Endothelial cell of umbilical vein (primary cell): ENCODE measurements around the gene RPGRIP1L. TPM values are rescaled to one million over a fixed set of nuclear protein-coding genes. Genes with fewer than 3 reads are reported as not detected.

Experiments
- BruUV-seq: library from RNA; stranded (reverse); fragments of 400-500 nt; replicated peaks from 2 replicates; lab custom pipeline; 2021; lab: Mats Ljungman, UMichigan
- CTCF ChIA-PET: fragments of 300-600, 350-600 bp; sonication (Branson Sonifier 250); formaldehyde crosslinking; loops from one replicate; lab custom pipeline; 2021; ENCODE audit warnings: antibody characterized with exemption, inconsistent platforms; lab: Charles Lee
- POLR2A ChIA-PET: fragments of 300-600, 350-600 bp; sonication (Branson Sonifier 250); formaldehyde crosslinking; loops from one replicate; lab custom pipeline; 2021; ENCODE audit warnings: antibody characterized with exemption, inconsistent platforms; lab: Charles Lee
- DNase-seq: peaks from one replicate; pipeline ENCODE4 v3.0.0-alpha.2; 2011; ENCODE audit warnings: low read depth, low spot score
- FAIRE-seq: peaks from 2 replicates; lab custom pipeline; 2011; peaks lifted over from hg19 to GRCh38; lab: Jason Lieb, UNC
- H2AFZ ChIP-seq: 2 replicates; pipeline ENCODE4 v1.6.0; 2012; ENCODE audit warnings: low read depth, low read length, control low read depth, inconsistent platforms
- H3K27ac ChIP-seq: 2 replicates; pipeline ENCODE4 v1.5.1; 2011; ENCODE audit warnings: low read depth, mild to moderate bottlenecking, control low read depth, low read length, moderate library complexity; ENCODE audit not compliant: insufficient read depth
- H3K27me3 ChIP-seq, 2 experiments: 2 replicates each; pipeline versions ENCODE4 v1.6.0 to v1.6.1; 2011; ENCODE audit warnings: low read length in 2 of 2, mixed read lengths in 1 of 2; ENCODE audit not compliant: control insufficient read depth in 2 of 2, insufficient read depth in 2 of 2
- H3K36me3 ChIP-seq, 2 experiments: 2 replicates in 1 of 2; 3 replicates in 1 of 2; pipeline ENCODE4 v1.5.1; 2011; ENCODE audit warnings: low read length in 2 of 2, mild to moderate bottlenecking in 1 of 2, moderate library complexity in 1 of 2; ENCODE audit not compliant: control insufficient read depth in 2 of 2, insufficient read depth in 2 of 2; ENCODE audit errors: extremely low read depth in 1 of 2
- H3K4me1 ChIP-seq: 3 replicates; pipeline ENCODE4 v1.5.1; 2011; ENCODE audit warnings: mild to moderate bottlenecking, low read length; ENCODE audit not compliant: control insufficient read depth, insufficient read depth; ENCODE audit errors: extremely low read depth
- H3K4me2 ChIP-seq: 2 replicates; pipeline ENCODE4 v1.6.1; 2011; ENCODE audit warnings: low read length, control low read depth, mixed read lengths; ENCODE audit not compliant: insufficient read depth
- H3K4me3 ChIP-seq, 3 experiments: fragments of 200-600 bp in 1 of 3; sonication (generic), shearing (Covaris generic) in 1 of 3; replicated peaks in 1 of 3; 2 replicates each; pipeline ENCODE4 v1.5.1; 2011 to 2016; ENCODE audit warnings: control low read depth in 3 of 3, low read length in 3 of 3, mild to moderate bottlenecking in 2 of 3, inconsistent platforms in 1 of 3, low read depth in 1 of 3, moderate library complexity in 1 of 3; ENCODE audit not compliant: insufficient read depth in 1 of 3
- H3K79me2 ChIP-seq: 2 replicates; pipeline ENCODE4 v1.6.0; 2012; ENCODE audit warnings: low read length, inconsistent platforms; ENCODE audit not compliant: control insufficient read depth, insufficient read depth
- H3K9ac ChIP-seq: replicated peaks from 2 replicates; pipeline ENCODE3; 2011; ENCODE audit warnings: low read length, control low read depth; ENCODE audit not compliant: insufficient read depth; ENCODE audit errors: extremely low read depth
- H3K9me1 ChIP-seq: replicated peaks from 3 replicates; pipeline ENCODE4 v1.6.0; 2011; ENCODE audit warnings: mild to moderate bottlenecking, low read length; ENCODE audit not compliant: control insufficient read depth, insufficient read depth; ENCODE audit errors: extremely low read depth
- H3K9me3 ChIP-seq: replicated peaks from 2 replicates; pipeline ENCODE4 v1.5.1; 2012; ENCODE audit warnings: low read length, inconsistent platforms; ENCODE audit not compliant: control insufficient read depth, insufficient read depth
- H4K20me1 ChIP-seq: replicated peaks from 2 replicates; pipeline ENCODE3; 2011; ENCODE audit warnings: mild to moderate bottlenecking, low read length; ENCODE audit not compliant: control insufficient read depth, insufficient read depth; ENCODE audit errors: extremely low read depth
- EZH2 ChIP-seq: IDR thresholded peaks from 2 replicates; pipeline ENCODE4 v1.6.1; 2012; ENCODE audit warnings: borderline replicate concordance, low read depth, mild to moderate bottlenecking, moderate library complexity, low read length, inconsistent platforms; ENCODE audit not compliant: severe bottlenecking
- FOS ChIP-seq: IDR thresholded peaks from 2 replicates; pipeline ENCODE4 v1.6.1; 2011; ENCODE audit warnings: mild to moderate bottlenecking, low read length, moderate library complexity, borderline replicate concordance; ENCODE audit not compliant: insufficient read depth
- GATA2 ChIP-seq: IDR thresholded peaks from 2 replicates; pipeline ENCODE4 v1.7.0; 2011; ENCODE audit warnings: low read depth, mild to moderate bottlenecking, moderate library complexity, mixed read lengths, low read length; ENCODE audit not compliant: insufficient read length, insufficient read depth
- JUN ChIP-seq: IDR thresholded peaks from 2 replicates; pipeline ENCODE4 v1.6.1; 2011; ENCODE audit warnings: borderline replicate concordance, low read depth; ENCODE audit not compliant: insufficient read length, insufficient read depth
- MYC ChIP-seq: IDR thresholded peaks from one replicate; pipeline ENCODE4 v1.6.1; 2011; ENCODE audit warnings: mild to moderate bottlenecking, low read depth, low read length
- POLR2A ChIP-seq: IDR thresholded peaks from 2 replicates; pipeline ENCODE4 v1.6.1; 2012; ENCODE audit warnings: low read depth, mild to moderate bottlenecking, control low read depth, low read length
- POLR2AphosphoS5 ChIP-seq: IDR thresholded peaks from 2 replicates; pipeline ENCODE4 v1.6.1; 2012; ENCODE audit warnings: low read depth, mild to moderate bottlenecking, control low read depth, low read length, moderate library complexity; ENCODE audit not compliant: insufficient read depth
- dilution Hi-C: fragments of 300-500 bp; cut with MboI; formaldehyde crosslinking; loops from one replicate; pipeline ENCODE4 v1.15.0; 2019; ENCODE audit warnings: low sequenced_read_pairs; ENCODE audit not compliant: extremely low pct_ligation_motif_present
- intact Hi-C: fragments of 100-400 bp; cut with micrococcal nuclease; formaldehyde crosslinking; loops from one replicate; pipeline ENCODE4 v1.10.0; 2022
- polyA plus RNA-seq, 4 experiments: library from polyadenylated mRNA; depleted of rRNA in 3 of 4; stranded (reverse) in 3 of 4; unstranded in 1 of 4; fragments of >200 nt; gene quantifications; 2 replicates each; pipeline versions ENCODE4 v1.2.1 to v1.2.3, GENCODE V29; 2011 to 2012; ENCODE audit warnings: missing spikeins in 1 of 4
- total RNA-seq: library from RNA; stranded (reverse); gene quantifications from 2 replicates; pipeline ENCODE4 v1.2.3, GENCODE V29; 2021
- TF ChIP-seq, protein P1 (sequence below), 2 donors: IDR thresholded peaks; 1 replicate in 1 of 2; 2 replicates in 1 of 2; pipeline ENCODE4 v1.5.1; 2011; ENCODE audit warnings: low read length in 2 of 2, mild to moderate bottlenecking in 2 of 2, moderate library complexity in 2 of 2, control low read depth in 1 of 2, inconsistent platforms in 1 of 2, low read depth in 1 of 2; ENCODE audit not compliant: insufficient read depth in 1 of 2; ENCODE audit errors: extremely low read depth in 1 of 2

Gene RPGRIP1L
- total and polyA plus RNA-seq, 2 donors (not counting 3 experiments of a cell fraction or from before 2014, with no cell fraction given): 3.2 to 13.2 TPM

GRCh38 chr16:53632526-53632925, 71.1 kb downstream of the RPGRIP1L start:
- Histone ChIP-seq H3K27ac (no peak overlapping the region), H3K36me3 (peaks cover 0 to 3% of the 10 kb centered on the region in 2 experiments), H3K9me3 (no peaks in the 10 kb centered on the region), H3K79me2 (no peaks in the 10 kb centered on the region), H2AFZ (no peak overlapping the region), H3K4me1 (no peaks in the 10 kb centered on the region), H3K27me3 (no peaks in the 10 kb centered on the region), H3K9ac (no peak overlapping the region), H4K20me1 (no peaks in the 10 kb centered on the region), H3K4me3 (no peak overlapping the region), H3K4me2 (no peak overlapping the region), H3K9me1 (no peaks in the 10 kb centered on the region)
- CTCF ChIA-PET: no interaction called here
- no peak for TF ChIP-seq MYC
- no peak for TF ChIP-seq EZH2
- no peak for TF ChIP-seq POLR2AphosphoS5
- no peak for TF ChIP-seq GATA2
- TF ChIP-seq POLR2A: no peak
- TF ChIP-seq, protein P1, sequence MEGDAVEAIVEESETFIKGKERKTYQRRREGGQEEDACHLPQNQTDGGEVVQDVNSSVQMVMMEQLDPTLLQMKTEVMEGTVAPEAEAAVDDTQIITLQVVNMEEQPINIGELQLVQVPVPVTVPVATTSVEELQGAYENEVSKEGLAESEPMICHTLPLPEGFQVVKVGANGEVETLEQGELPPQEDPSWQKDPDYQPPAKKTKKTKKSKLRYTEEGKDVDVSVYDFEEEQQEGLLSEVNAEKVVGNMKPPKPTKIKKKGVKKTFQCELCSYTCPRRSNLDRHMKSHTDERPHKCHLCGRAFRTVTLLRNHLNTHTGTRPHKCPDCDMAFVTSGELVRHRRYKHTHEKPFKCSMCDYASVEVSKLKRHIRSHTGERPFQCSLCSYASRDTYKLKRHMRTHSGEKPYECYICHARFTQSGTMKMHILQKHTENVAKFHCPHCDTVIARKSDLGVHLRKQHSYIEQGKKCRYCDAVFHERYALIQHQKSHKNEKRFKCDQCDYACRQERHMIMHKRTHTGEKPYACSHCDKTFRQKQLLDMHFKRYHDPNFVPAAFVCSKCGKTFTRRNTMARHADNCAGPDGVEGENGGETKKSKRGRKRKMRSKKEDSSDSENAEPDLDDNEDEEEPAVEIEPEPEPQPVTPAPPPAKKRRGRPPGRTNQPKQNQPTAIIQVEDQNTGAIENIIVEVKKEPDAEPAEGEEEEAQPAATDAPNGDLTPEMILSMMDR (IDR thresholded peaks at IDR 0.05; ENCODE audit: extremely low read depth in 1 of 2, insufficient read depth in 1 of 2, low read depth in 1 of 2, low read length in 2 of 2): no peak
- TF ChIP-seq FOS: no peak
- no peak for TF ChIP-seq JUN
- DNase-seq (no peak), FAIRE-seq (no peak)
- dilution Hi-C loops (no loop called here), intact Hi-C loops (no loop called here)
- POLR2A ChIA-PET: no interaction called here
- no TSS peak for BruUV-seq
